Activated CD8-positive, alpha-beta memory T cell treated with anti-CD3 and anti-CD28 coated beads for 1 hour (primary cell): Measurements from ENCODE around the gene ARL16.

Experiments used
- DNase-seq, 2 donors: peaks; one replicate each; pipeline ENCODE4 v3.0.0-alpha.2; 2020; ENCODE audit warnings: low read depth in 1 of 2; ENCODE audit errors: extremely low read depth in 1 of 2

ARL16 gene

GRCh38 chr17:81673561-81674258 is 9.9 kb downstream of the ARL16 start:
- no peak for DNase-seq

GRCh38 chr17:81672954-81673353 is 10.6 kb downstream of the ARL16 start:
- no peak for DNase-seq

GRCh38 chr17:81672504-81672903 is 11.1 kb downstream of the ARL16 start:
- no peak for DNase-seq

GRCh38 chr17:81667754-81668153 is 15.8 kb downstream of the ARL16 start:
- DNase-seq, result no peak

- peak; percentile 81 to 86 for DNase-seq
Measured at GRCh38 chr17:81666342-81667191, 17.0 kb downstream of the ARL16 start, which contains the start of the genes CCDC137 and OXLD1. Gene CCDC137, plus strand, starts transcription at chr17:81666737. Its CDS starts 30 bp downstream, at chr17:81666767. Gene OXLD1, minus strand, starts transcription at chr17:81666605. Its CDS starts 28 bp downstream, at chr17:81666577.

GRCh38 chr17:81666092-81666341 is 17.6 kb downstream of the ARL16 start:
- DNase-seq, result no peak

- no peak for DNase-seq
Measured at GRCh38 chr17:81665205-81666091, 18.1 kb downstream of the ARL16 start.

- no peak for DNase-seq
Measured at GRCh38 chr17:81664051-81664470, 19.5 kb downstream of the ARL16 start.

- no peak for DNase-seq
Measured at GRCh38 chr17:81662002-81662401, 21.6 kb downstream of the ARL16 start.

- DNase-seq, result no peak
Measured at GRCh38 chr17:81660441-81660840, 23.2 kb downstream of the ARL16 start.

- no peak for DNase-seq
Measured at GRCh38 chr17:81659038-81659437, 24.6 kb downstream of the ARL16 start.

- no peak for DNase-seq
Measured at GRCh38 chr17:81656835-81657234, 26.8 kb downstream of the ARL16 start.

- no peak for DNase-seq
Measured at GRCh38 chr17:81656118-81656743, 27.4 kb downstream of the ARL16 start, which contains the start of gene PDE6G. Gene PDE6G, minus strand, starts transcription at chr17:81656542. Its CDS starts 3,237 bp downstream, at chr17:81653305.

- DNase-seq, result no peak
Measured at GRCh38 chr17:81655378-81656117, 28.0 kb downstream of the ARL16 start.

- DNase-seq, result no peak
Measured at GRCh38 chr17:81652906-81653771, 30.5 kb downstream of the ARL16 start.

- DNase-seq, result no peak
Measured at GRCh38 chr17:81651692-81652091, 31.9 kb downstream of the ARL16 start.

- DNase-seq, result no peak
Measured at GRCh38 chr17:81650951-81651350, 32.6 kb downstream of the ARL16 start.

- no peak for DNase-seq
Measured at GRCh38 chr17:81648707-81649085, 34.9 kb downstream of the ARL16 start.
